DND-41 (cell line): ENCODE data around the gene NEDD4L.

Experiments
- ATAC-seq: fragments of 200-7000 bp; cut with Tn5 transposase; 3 replicates; pipeline ENCODE4 v1.9.1; 2021; ENCODE audit warnings: low read depth; ENCODE audit not compliant: insufficient read depth
- DNase-seq: peaks from one replicate; pipeline ENCODE4 v3.0.0-alpha.2; 2020
- H2AFZ ChIP-seq: 2 replicates; pipeline ENCODE4 v1.6.0; 2012; ENCODE audit warnings: low read depth, low read length
- H3K27ac ChIP-seq: 2 replicates; pipeline ENCODE4 v1.5.1; 2012; ENCODE audit warnings: low read length, inconsistent platforms
- H3K27me3 ChIP-seq: fragments of 200-600 bp; sonication (generic); 2 replicates; pipeline ENCODE4 v1.6.0; 2012; ENCODE audit warnings: low read length, mild to moderate bottlenecking, inconsistent platforms; ENCODE audit not compliant: insufficient read depth, poor library complexity
- H3K36me3 ChIP-seq: 2 replicates; pipeline ENCODE4 v1.5.1; 2012; ENCODE audit warnings: low read length, inconsistent platforms; ENCODE audit not compliant: insufficient read depth
- H3K4me1 ChIP-seq: 2 replicates; pipeline ENCODE4 v1.5.1; 2012; ENCODE audit warnings: mild to moderate bottlenecking, low read length; ENCODE audit not compliant: insufficient read depth
- H3K4me2 ChIP-seq: 2 replicates; pipeline ENCODE4 v1.6.0; 2012; ENCODE audit warnings: mild to moderate bottlenecking, moderate library complexity, low read length, inconsistent platforms; ENCODE audit not compliant: insufficient read depth
- H3K4me3 ChIP-seq, 2 experiments: fragments of 200-600 bp in 1 of 2; shearing (Covaris generic) in 1 of 2; 2 replicates each; pipeline ENCODE4 v1.5.1; 2012 to 2016; ENCODE audit warnings: inconsistent platforms in 2 of 2, low read length in 2 of 2, mild to moderate bottlenecking in 2 of 2, low read depth in 1 of 2, moderate library complexity in 1 of 2
- H3K79me2 ChIP-seq: 2 replicates; pipeline ENCODE4 v1.6.0; 2012; ENCODE audit warnings: low read length, inconsistent platforms; ENCODE audit not compliant: insufficient read depth
- H3K9ac ChIP-seq: 2 replicates; pipeline ENCODE4 v1.6.0; 2012; ENCODE audit warnings: low read depth, mild to moderate bottlenecking, inconsistent platforms, low read length, moderate library complexity
- H3K9me3 ChIP-seq: 2 replicates; pipeline ENCODE4 v1.5.1; 2012; ENCODE audit warnings: low read length, moderate library complexity, mild to moderate bottlenecking, inconsistent platforms; ENCODE audit not compliant: insufficient read depth, severe bottlenecking
- H4K20me1 ChIP-seq: 2 replicates; pipeline ENCODE4 v1.6.0; 2012; ENCODE audit warnings: low read length; ENCODE audit not compliant: insufficient read depth
- CTCF ChIP-seq: IDR thresholded peaks from 2 replicates; pipeline ENCODE4 v1.5.1; 2012; ENCODE audit warnings: borderline replicate concordance, low read length, moderate library complexity, mild to moderate bottlenecking; ENCODE audit not compliant: poor library complexity, severe bottlenecking; ENCODE audit errors: extremely low read depth
- EZH2 ChIP-seq: IDR thresholded peaks from 3 replicates; pipeline ENCODE4 v1.6.1; 2012; ENCODE audit warnings: borderline replicate concordance, low read depth, mild to moderate bottlenecking, moderate library complexity, low read length, inconsistent platforms; ENCODE audit not compliant: severe bottlenecking

Gene NEDD4L

GRCh38 chr18:58438958-58439300 is 394.9 kb downstream of the NEDD4L start:
- no peaks in the 10 kb centered on the region for H4K20me1 ChIP-seq
- peak overlapping the region in 1 of 2 experiments; percentile 49; a peak in 2 of 4 replicates for H3K4me3 ChIP-seq
- H3K9me3 ChIP-seq, result no peaks in the 10 kb centered on the region
- TF ChIP-seq CTCF (no peak), EZH2 (no peak)
- H3K79me2 ChIP-seq, result no peaks in the 10 kb centered on the region
- H2AFZ ChIP-seq, result peak overlapping the region; percentile 82
- H3K27me3 ChIP-seq, result no peaks in the 10 kb centered on the region
- peaks cover 15% of the 10 kb centered on the region for H3K4me1 ChIP-seq
- peak; percentile 21 for DNase-seq
- H3K36me3 ChIP-seq, result no peaks in the 10 kb centered on the region
- peak; percentile 68 for ATAC-seq
- peak overlapping the region; percentile 58 for H3K4me2 ChIP-seq
- H3K9ac ChIP-seq, result peak overlapping the region; percentile 32; the same call in 1 of the 2 replicates
- peak overlapping the region; percentile 46; the same call in 1 of the 2 replicates for H3K27ac ChIP-seq

- DNase-seq (no peak), ATAC-seq (no peak)
- H3K27me3 ChIP-seq, result no peaks in the 10 kb centered on the region
Observed at GRCh38 chr18:58443671-58444070, 399.6 kb downstream of the NEDD4L start.

GRCh38 chr18:58446391-58447060 is 402.5 kb downstream of the NEDD4L start:
- Histone ChIP-seq H3K27ac (no peak overlapping the region), H3K9ac (no peak overlapping the region), H3K36me3 (no peaks in the 10 kb centered on the region), H2AFZ (no peak overlapping the region), H3K9me3 (no peaks in the 10 kb centered on the region), H3K79me2 (no peaks in the 10 kb centered on the region), H3K27me3 (peaks cover 17% of the 10 kb centered on the region), H3K4me3 (no peak overlapping the region), H3K4me1 (no peaks in the 10 kb centered on the region), H4K20me1 (no peaks in the 10 kb centered on the region), H3K4me2 (no peak overlapping the region)
- TF ChIP-seq CTCF (no peak), EZH2 (no peak)
- DNase-seq (no peak), ATAC-seq (no peak)

More at GRCh38 chr18:58443671-58444070, 399.6 kb downstream of the NEDD4L start:
- Histone ChIP-seq H3K9me3 (no peaks in the 10 kb centered on the region), H3K27ac (no peak overlapping the region), H2AFZ (no peak overlapping the region), H3K4me3 (no peak overlapping the region), H3K4me2 (no peak overlapping the region), H3K36me3 (no peaks in the 10 kb centered on the region), H3K9ac (no peak overlapping the region), H3K4me1 (peaks cover 7% of the 10 kb centered on the region), H3K79me2 (no peaks in the 10 kb centered on the region), H4K20me1 (no peaks in the 10 kb centered on the region)
- TF ChIP-seq CTCF, result no peak
- TF ChIP-seq EZH2, result no peak
